Smooth muscle cell (in vitro differentiated cells): ENCODE data around the gene KLK12. TPM values are rescaled to one million over a fixed set of nuclear protein-coding genes. Genes with fewer than 3 reads are reported as not detected.

ENCODE experiments used
- DNase-seq: peaks from one replicate; lab custom pipeline; 2025; ENCODE audit not compliant: unreplicated experiment; lab: John Stamatoyannopoulos, UW
- H2AFZ ChIP-seq: fragments of 200-600 bp; sonication (generic); 2 replicates; pipeline ENCODE4 v1.6.0; 2016; ENCODE audit warnings: antibody characterized with exemption, low read depth, mild to moderate bottlenecking
- H3F3A ChIP-seq: fragments of 200-600 bp; sonication (generic); 2 replicates; pipeline ENCODE4 v1.6.0; 2017; ENCODE audit warnings: antibody characterized with exemption, low read depth
- H3K27ac ChIP-seq: fragments of 200-600 bp; sonication (generic); 2 replicates; pipeline ENCODE4 v1.5.1; 2016; ENCODE audit warnings: low read depth, mild to moderate bottlenecking
- H3K27me3 ChIP-seq: fragments of 200-600 bp; sonication (generic); 2 replicates; pipeline ENCODE4 v1.6.1; 2016; ENCODE audit warnings: low read depth, mild to moderate bottlenecking
- H3K36me3 ChIP-seq: fragments of 200-600 bp; sonication (generic); 2 replicates; pipeline ENCODE4 v1.5.1; 2016; ENCODE audit warnings: low read depth
- H3K4me1 ChIP-seq: fragments of 200-600 bp; sonication (generic); 2 replicates; pipeline ENCODE4 v1.5.1; 2016; ENCODE audit warnings: low read depth
- H3K4me2 ChIP-seq: fragments of 200-600 bp; sonication (generic); 2 replicates; pipeline ENCODE4 v1.6.0; 2016; ENCODE audit warnings: mild to moderate bottlenecking
- H3K4me3 ChIP-seq: fragments of 200-600 bp; sonication (generic); 2 replicates; pipeline ENCODE4 v1.5.1; 2016; ENCODE audit warnings: mild to moderate bottlenecking
- H3K79me2 ChIP-seq: fragments of 200-600 bp; sonication (generic); 2 replicates; pipeline ENCODE4 v1.6.0; 2016; ENCODE audit warnings: low read depth, mild to moderate bottlenecking
- H3K9ac ChIP-seq: fragments of 200-600 bp; sonication (generic); 2 replicates; pipeline ENCODE4 v1.6.0; 2016; ENCODE audit warnings: low read depth
- H3K9me3 ChIP-seq: fragments of 200-600 bp; sonication (generic); replicated peaks from 2 replicates; pipeline ENCODE4 v1.5.1; 2016; ENCODE audit warnings: low read depth
- H4K20me1 ChIP-seq: fragments of 200-600 bp; sonication (generic); 2 replicates; pipeline ENCODE4 v1.6.0; 2016; ENCODE audit warnings: low read depth
- CTCF ChIP-seq: fragments of 200-600 bp; sonication (generic); IDR thresholded peaks from 2 replicates; pipeline ENCODE4 v1.5.1; 2017; ENCODE audit warnings: borderline replicate concordance, mild to moderate bottlenecking, antibody characterized with exemption; ENCODE audit not compliant: insufficient read depth, poor library complexity, severe bottlenecking
- WGBS: methylation state at CpG from one replicate; pipeline ENCODE4 v1.1.7; 2016; ENCODE audit warnings: low lambda C conversion rate; 5-methylcytosine and 5-hydroxymethylcytosine counted together
- polyA plus RNA-seq: library from polyadenylated mRNA; unstranded; fragments of >200 nt; fragmentation: Nextera tagmentation; extraction: Ambion mirVana; gene quantifications from 2 replicates; pipeline ENCODE4 v1.2.1, GENCODE V29; 2016
- total RNA-seq: library from RNA; depleted of rRNA; stranded (reverse); fragments of >200 nt; gene quantifications from 2 replicates; pipeline ENCODE4 v1.2.3, GENCODE V29; 2014

KLK12 gene
- total and polyA plus RNA-seq, 2 experiments from 2014 or later = 1.7 to 1.9 TPM

- H3K4me2 ChIP-seq = no peak overlapping the region
- no peak overlapping the region for H3K4me3 ChIP-seq
- H3K79me2 ChIP-seq = no peaks in the 10 kb centered on the region
- no peaks in the 10 kb centered on the region for H3K27me3 ChIP-seq
- 92% methylated on average over 7 of the region's 7 CpGs for WGBS
- H4K20me1 ChIP-seq = no peaks in the 10 kb centered on the region
- no peaks in the 10 kb centered on the region for H3K9me3 ChIP-seq
- H3K36me3 ChIP-seq = no peaks in the 10 kb centered on the region
- no peak for TF ChIP-seq CTCF
- H3K9ac ChIP-seq = no peak overlapping the region
- no peaks in the 10 kb centered on the region for H3F3A ChIP-seq
- no peak overlapping the region for H2AFZ ChIP-seq
- no peak for DNase-seq
- H3K4me1 ChIP-seq = no peaks in the 10 kb centered on the region
- no peak overlapping the region for H3K27ac ChIP-seq
Measured at GRCh38 chr19:51031220-51031879, 3.5 kb downstream of the KLK12 start.

GRCh38 chr19:51030631-51031030 is 4.2 kb downstream of the KLK12 start:
- no peaks in the 10 kb centered on the region for H3K9me3 ChIP-seq
- no peaks in the 10 kb centered on the region for H3K4me1 ChIP-seq
- H3K27me3 ChIP-seq = no peaks in the 10 kb centered on the region
- WGBS = 83% methylated on average over 13 of the region's 13 CpGs
- no peak for TF ChIP-seq CTCF
- H3K9ac ChIP-seq = no peak overlapping the region
- H3K36me3 ChIP-seq = no peaks in the 10 kb centered on the region
- H3K4me3 ChIP-seq = no peak overlapping the region
- H3F3A ChIP-seq = no peaks in the 10 kb centered on the region
- no peak overlapping the region for H2AFZ ChIP-seq
- no peak overlapping the region for H3K4me2 ChIP-seq
- H4K20me1 ChIP-seq = no peaks in the 10 kb centered on the region
- no peaks in the 10 kb centered on the region for H3K79me2 ChIP-seq
- H3K27ac ChIP-seq = no peak overlapping the region
- DNase-seq = no peak

GRCh38 chr19:51029718-51030117 is 5.1 kb downstream of the KLK12 start:
- DNase-seq = no peak
- no peak overlapping the region for H3K9ac ChIP-seq
- no peak overlapping the region for H3K4me2 ChIP-seq
- 88% methylated on average over 2 of the region's 2 CpGs for WGBS
- no peaks in the 10 kb centered on the region for H3F3A ChIP-seq
- no peak overlapping the region for H2AFZ ChIP-seq
- H3K27ac ChIP-seq = no peak overlapping the region
- no peaks in the 10 kb centered on the region for H3K9me3 ChIP-seq
- no peaks in the 10 kb centered on the region for H3K79me2 ChIP-seq
- no peak overlapping the region for H3K4me3 ChIP-seq
- H3K4me1 ChIP-seq = no peaks in the 10 kb centered on the region
- no peaks in the 10 kb centered on the region for H3K36me3 ChIP-seq
- no peak for TF ChIP-seq CTCF
- H3K27me3 ChIP-seq = no peaks in the 10 kb centered on the region
- H4K20me1 ChIP-seq = no peaks in the 10 kb centered on the region

GRCh38 chr19:51027873-51028272 is 6.9 kb downstream of the KLK12 start:
- Histone ChIP-seq H2AFZ (no peak overlapping the region), H3K9me3 (no peaks in the 10 kb centered on the region), H3K4me2 (no peak overlapping the region), H3K36me3 (no peaks in the 10 kb centered on the region), H3K27me3 (no peaks in the 10 kb centered on the region), H3K4me3 (no peak overlapping the region), H3K4me1 (no peaks in the 10 kb centered on the region), H3K9ac (no peak overlapping the region), H4K20me1 (no peaks in the 10 kb centered on the region), H3F3A (no peaks in the 10 kb centered on the region), H3K79me2 (no peaks in the 10 kb centered on the region), H3K27ac (no peak overlapping the region)
- no peak for TF ChIP-seq CTCF
- DNase-seq = no peak
- WGBS = 64% methylated on average over 5 of the region's 5 CpGs
